ENCODE results near the gene TXNRD2.

DNA sequence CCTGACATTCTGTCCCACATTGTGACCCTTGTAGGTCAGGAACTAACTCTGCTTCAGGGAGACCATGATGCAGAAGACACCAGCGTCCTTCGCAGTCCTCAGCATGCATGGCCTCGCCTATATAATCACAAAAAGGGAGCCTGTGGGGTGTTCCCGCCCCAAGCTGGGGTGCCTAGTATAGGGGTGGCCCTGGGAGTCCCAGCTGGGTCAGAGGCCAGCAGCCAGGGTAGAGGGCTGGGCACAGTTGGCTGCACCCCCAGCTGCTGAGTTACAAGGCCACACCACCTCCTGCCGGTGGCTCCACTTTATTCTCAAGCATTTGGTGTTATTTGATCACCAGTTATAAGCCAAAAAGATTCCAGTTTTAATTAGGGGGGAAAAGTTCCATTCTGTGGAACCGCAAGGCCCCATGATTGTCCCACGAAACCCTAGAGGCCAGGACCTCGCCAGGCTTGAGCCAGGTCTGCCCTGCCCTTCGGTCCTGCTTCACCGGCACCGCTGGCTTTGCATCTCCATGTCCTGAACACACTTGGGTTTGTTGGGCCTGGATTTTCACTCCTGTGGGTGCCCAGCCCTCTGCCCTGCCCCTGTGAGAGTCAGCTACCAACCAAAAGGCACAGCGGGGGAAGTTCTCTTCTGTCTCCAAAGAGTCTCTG lies 72.0 kb downstream of the TXNRD2 start:
- TF ChIP-seq, protein P1, sequence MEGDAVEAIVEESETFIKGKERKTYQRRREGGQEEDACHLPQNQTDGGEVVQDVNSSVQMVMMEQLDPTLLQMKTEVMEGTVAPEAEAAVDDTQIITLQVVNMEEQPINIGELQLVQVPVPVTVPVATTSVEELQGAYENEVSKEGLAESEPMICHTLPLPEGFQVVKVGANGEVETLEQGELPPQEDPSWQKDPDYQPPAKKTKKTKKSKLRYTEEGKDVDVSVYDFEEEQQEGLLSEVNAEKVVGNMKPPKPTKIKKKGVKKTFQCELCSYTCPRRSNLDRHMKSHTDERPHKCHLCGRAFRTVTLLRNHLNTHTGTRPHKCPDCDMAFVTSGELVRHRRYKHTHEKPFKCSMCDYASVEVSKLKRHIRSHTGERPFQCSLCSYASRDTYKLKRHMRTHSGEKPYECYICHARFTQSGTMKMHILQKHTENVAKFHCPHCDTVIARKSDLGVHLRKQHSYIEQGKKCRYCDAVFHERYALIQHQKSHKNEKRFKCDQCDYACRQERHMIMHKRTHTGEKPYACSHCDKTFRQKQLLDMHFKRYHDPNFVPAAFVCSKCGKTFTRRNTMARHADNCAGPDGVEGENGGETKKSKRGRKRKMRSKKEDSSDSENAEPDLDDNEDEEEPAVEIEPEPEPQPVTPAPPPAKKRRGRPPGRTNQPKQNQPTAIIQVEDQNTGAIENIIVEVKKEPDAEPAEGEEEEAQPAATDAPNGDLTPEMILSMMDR (IDR thresholded peaks at IDR 0.05), result no peak
- TF ChIP-seq EZH2 (IDR thresholded peaks at IDR 0.05; ENCODE audit: borderline replicate concordance, insufficient read depth, low read depth, low read length, poor library complexity, severe bottlenecking), result no peak
